ENCODE data around the gene TMED5.
"Not testable (repeated sequence)": the region's sequence is repeated elsewhere in the genome, so short reads cannot be mapped to it uniquely, and the experiment has no call there.

Gene TMED5

GRCh38 chr1:93200086-93200620 is 19.9 kb upstream of the TMED5 start:
- Histone ChIP-seq H3K27ac (ENCODE audit: insufficient read depth, low read length, poor library complexity, severe bottlenecking) (no peak overlapping the region), H3K9me3 (ENCODE audit: control insufficient read depth, low read length) (no peaks in the 10 kb centered on the region), H3K4me1 (ENCODE audit: control insufficient read depth, insufficient read depth, low read length, poor library complexity, severe bottlenecking) (no peaks in the 10 kb centered on the region), H3K4me3 (ENCODE audit: insufficient read depth, low read depth, low read length, poor library complexity, severe bottlenecking) (no peak overlapping the region), H3K27me3 (replicated peaks; ENCODE audit: control insufficient read depth, insufficient read depth, low read length, poor library complexity, severe bottlenecking) (no peaks in the 10 kb centered on the region), H3K36me3 (ENCODE audit: control insufficient read depth, insufficient read depth, low read length) (peaks cover 3% of the 10 kb centered on the region)
- no peak for DNase-seq

DNA sequence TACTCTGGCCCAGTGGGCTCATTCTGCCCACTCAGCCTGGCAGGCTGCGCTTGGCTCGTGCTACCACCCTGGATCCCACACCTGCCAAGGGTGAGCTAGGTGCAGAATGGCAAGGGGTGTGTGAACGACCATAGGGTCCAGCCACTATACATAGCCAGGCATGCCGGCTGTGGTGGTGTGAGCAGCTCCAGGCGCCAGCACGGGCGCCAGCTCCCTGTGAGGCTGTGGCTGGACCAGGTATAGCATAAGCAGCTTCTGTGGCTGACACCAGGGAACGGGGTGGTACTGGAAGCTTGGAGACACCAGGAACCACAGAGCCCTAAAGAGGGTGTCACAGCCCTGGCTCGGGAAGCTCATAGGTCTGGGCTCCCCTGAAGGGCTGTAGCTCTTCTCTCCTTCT is 18.9 kb upstream of the TMED5 start:
- no peaks in the 10 kb centered on the region for H3K4me1 ChIP-seq (ENCODE audit: control insufficient read depth, insufficient read depth, low read length, poor library complexity, severe bottlenecking)
- no peak overlapping the region for H3K4me3 ChIP-seq (ENCODE audit: insufficient read depth, low read depth, low read length, poor library complexity, severe bottlenecking)
- peaks cover 3% of the 10 kb centered on the region for H3K36me3 ChIP-seq (ENCODE audit: control insufficient read depth, insufficient read depth, low read length)
- no peaks in the 10 kb centered on the region for H3K9me3 ChIP-seq (ENCODE audit: control insufficient read depth, low read length)
- DNase-seq = no peak
- no peak overlapping the region for H3K27ac ChIP-seq (ENCODE audit: insufficient read depth, low read length, poor library complexity, severe bottlenecking)
- H3K27me3 ChIP-seq (replicated peaks; ENCODE audit: control insufficient read depth, insufficient read depth, low read length, poor library complexity, severe bottlenecking) = no peaks in the 10 kb centered on the region

DNA sequence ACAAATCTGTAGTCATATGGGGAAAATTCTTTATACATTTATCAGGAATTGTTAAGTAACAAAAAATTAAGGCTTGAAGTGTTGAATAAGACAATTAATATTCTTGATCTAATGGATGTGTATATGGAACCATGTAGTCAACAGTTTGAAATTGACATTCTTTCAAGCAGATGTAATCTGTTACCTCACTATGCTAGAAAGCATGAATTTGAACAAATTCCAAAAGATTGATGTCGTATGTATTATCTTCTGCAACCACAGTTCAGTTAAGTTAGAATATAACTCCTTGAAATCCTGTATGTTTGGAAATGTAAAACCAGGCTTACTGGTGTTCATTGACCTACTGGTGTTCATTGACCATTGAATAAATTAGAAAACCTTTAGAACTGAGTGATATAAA is 16.4 kb upstream of the TMED5 start:
- no peak for DNase-seq
- Histone ChIP-seq H3K36me3 (ENCODE audit: control insufficient read depth, insufficient read depth, low read length) (no peaks in the 10 kb centered on the region), H3K4me3 (ENCODE audit: insufficient read depth, low read depth, low read length, poor library complexity, severe bottlenecking) (no peak overlapping the region)

DNA sequence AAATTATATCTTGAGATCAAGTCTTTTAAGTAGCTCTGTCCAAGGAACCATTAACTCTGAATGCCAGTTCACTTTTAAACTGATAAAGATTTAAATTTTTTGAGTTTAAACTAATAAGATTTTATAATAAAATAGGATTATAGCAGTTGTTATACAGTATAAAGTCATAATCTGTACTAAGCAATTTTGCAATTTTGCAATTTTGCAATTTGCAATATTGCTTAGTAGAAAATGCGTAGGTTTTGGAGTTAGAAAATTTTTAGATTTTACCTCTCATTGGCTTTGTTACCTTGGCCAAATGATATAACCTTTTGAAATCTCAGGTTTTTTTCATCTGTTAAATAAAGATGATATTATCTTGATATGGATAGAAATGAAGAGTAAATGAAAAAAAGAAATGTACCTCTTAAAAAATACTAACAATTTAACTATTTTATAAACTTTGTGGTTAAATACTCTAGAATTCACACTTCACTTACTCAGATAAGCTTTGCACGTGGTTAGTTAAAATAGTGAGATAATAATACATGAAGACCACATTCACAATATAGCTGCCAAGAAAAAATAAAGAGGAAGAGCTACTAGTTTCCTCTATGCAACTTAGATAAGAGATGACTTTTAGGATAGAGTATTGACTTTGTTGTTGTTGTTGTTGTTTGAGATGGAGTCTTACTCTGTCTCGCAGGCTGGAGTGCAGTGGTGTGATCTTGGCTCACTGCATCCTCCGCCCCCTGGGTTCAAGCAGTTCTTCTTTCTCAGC is 14.2 kb upstream of the TMED5 start:
- Histone ChIP-seq H3K27ac (ENCODE audit: insufficient read depth, low read length, poor library complexity, severe bottlenecking) (no peak overlapping the region), H3K4me3 (ENCODE audit: insufficient read depth, low read depth, low read length, poor library complexity, severe bottlenecking) (no peak overlapping the region), H3K36me3 (ENCODE audit: control insufficient read depth, insufficient read depth, low read length) (no peaks in the 10 kb centered on the region), H3K9me3 (ENCODE audit: control insufficient read depth, low read length) (no peaks in the 10 kb centered on the region), H3K4me1 (ENCODE audit: control insufficient read depth, insufficient read depth, low read length, poor library complexity, severe bottlenecking) (no peaks in the 10 kb centered on the region), H3K27me3 (replicated peaks; ENCODE audit: control insufficient read depth, insufficient read depth, low read length, poor library complexity, severe bottlenecking) (no peaks in the 10 kb centered on the region)
- no peak for DNase-seq

More for the DNA sequence above, 16.4 kb upstream of the TMED5 start:
- Histone ChIP-seq H3K27me3 (replicated peaks; ENCODE audit: control insufficient read depth, insufficient read depth, low read length, poor library complexity, severe bottlenecking) (no peaks in the 10 kb centered on the region), H3K9me3 (ENCODE audit: control insufficient read depth, low read length) (no peaks in the 10 kb centered on the region), H3K27ac (ENCODE audit: insufficient read depth, low read length, poor library complexity, severe bottlenecking) (no peak overlapping the region), H3K4me1 (ENCODE audit: control insufficient read depth, insufficient read depth, low read length, poor library complexity, severe bottlenecking) (no peaks in the 10 kb centered on the region)

DNA sequence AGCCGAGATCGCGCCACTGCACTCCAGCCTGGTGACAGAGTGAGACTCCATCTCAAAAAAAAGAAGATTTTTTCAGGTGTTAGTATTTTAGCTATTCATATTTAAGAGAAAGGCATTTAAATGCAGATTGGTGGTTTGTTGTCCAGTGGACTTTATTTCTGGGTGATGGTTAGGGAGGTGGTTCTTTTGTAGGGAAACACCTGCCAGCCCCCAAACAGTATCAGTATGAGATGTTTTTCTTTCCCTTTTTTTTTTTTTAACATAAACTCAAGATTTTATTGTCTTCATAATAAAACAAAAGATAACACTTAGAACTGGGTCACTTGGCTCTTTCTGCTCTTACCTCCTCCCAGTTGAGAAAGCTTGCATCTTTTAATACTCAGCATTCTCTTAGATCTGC is 10.2 kb upstream of the TMED5 start:
- Histone ChIP-seq H3K27ac (ENCODE audit: insufficient read depth, low read length, poor library complexity, severe bottlenecking) (no peak overlapping the region), H3K4me1 (ENCODE audit: control insufficient read depth, insufficient read depth, low read length, poor library complexity, severe bottlenecking) (no peaks in the 10 kb centered on the region), H3K4me3 (ENCODE audit: insufficient read depth, low read depth, low read length, poor library complexity, severe bottlenecking) (no peak overlapping the region), H3K27me3 (replicated peaks; ENCODE audit: control insufficient read depth, insufficient read depth, low read length, poor library complexity, severe bottlenecking) (no peaks in the 10 kb centered on the region), H3K36me3 (ENCODE audit: control insufficient read depth, insufficient read depth, low read length) (no peaks in the 10 kb centered on the region), H3K9me3 (ENCODE audit: control insufficient read depth, low read length) (no peaks in the 10 kb centered on the region)
- no peak for DNase-seq

DNA sequence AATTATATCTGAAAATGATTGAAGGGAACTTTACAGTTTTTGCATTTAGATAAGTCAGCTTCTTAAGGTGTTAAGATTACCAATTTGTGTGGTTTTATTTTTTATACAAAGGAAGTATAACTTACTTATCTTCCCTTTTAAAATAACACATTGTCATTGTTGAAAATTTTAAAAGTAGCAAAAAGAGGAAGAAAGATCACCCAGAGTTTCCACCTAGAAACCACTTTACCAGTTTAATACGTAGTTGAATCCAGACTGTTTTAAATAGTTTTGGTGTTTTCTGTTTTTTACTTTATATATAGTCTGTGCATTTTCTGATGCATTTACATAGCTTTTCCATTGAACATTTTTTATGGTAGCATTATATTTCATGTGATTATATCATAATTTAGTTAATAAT is 6.5 kb upstream of the TMED5 start:
- DNase-seq = no peak
- H3K27ac ChIP-seq (ENCODE audit: insufficient read depth, low read length, poor library complexity, severe bottlenecking) = no peak overlapping the region
- no peaks in the 10 kb centered on the region for H3K27me3 ChIP-seq (replicated peaks; ENCODE audit: control insufficient read depth, insufficient read depth, low read length, poor library complexity, severe bottlenecking)
- H3K4me3 ChIP-seq (ENCODE audit: insufficient read depth, low read depth, low read length, poor library complexity, severe bottlenecking) = no peak overlapping the region
- H3K4me1 ChIP-seq (ENCODE audit: control insufficient read depth, insufficient read depth, low read length, poor library complexity, severe bottlenecking) = no peaks in the 10 kb centered on the region
- H3K36me3 ChIP-seq (ENCODE audit: control insufficient read depth, insufficient read depth, low read length) = no peaks in the 10 kb centered on the region
- no peaks in the 10 kb centered on the region for H3K9me3 ChIP-seq (ENCODE audit: control insufficient read depth, low read length)

GRCh38 chr1:93180723-93181613 is 755 bp upstream of the TMED5 start, which contains the start of gene CCDC18:
Gene CCDC18 (plus strand): TSS chr1:93180724. CDS start chr1:93183362, 2,638 bp downstream.
- Histone ChIP-seq H3K27me3 (replicated peaks; ENCODE audit: control insufficient read depth, insufficient read depth, low read length, poor library complexity, severe bottlenecking) (no peaks in the 10 kb centered on the region), H3K36me3 (ENCODE audit: control insufficient read depth, insufficient read depth, low read length) (no peaks in the 10 kb centered on the region), H3K9me3 (ENCODE audit: control insufficient read depth, low read length) (no peaks in the 10 kb centered on the region), H3K4me3 (ENCODE audit: insufficient read depth, low read depth, low read length, poor library complexity, severe bottlenecking) (peak within 1 kb of the TSS; percentile 75), H3K27ac (ENCODE audit: insufficient read depth, low read length, poor library complexity, severe bottlenecking) (peak within 1 kb of the TSS; percentile 91), H3K4me1 (ENCODE audit: control insufficient read depth, insufficient read depth, low read length, poor library complexity, severe bottlenecking) (peaks cover 23% of the 10 kb centered on the region)
- DNase-seq = peak in 2 of 3 donors; percentile 36 to 61

DNA sequence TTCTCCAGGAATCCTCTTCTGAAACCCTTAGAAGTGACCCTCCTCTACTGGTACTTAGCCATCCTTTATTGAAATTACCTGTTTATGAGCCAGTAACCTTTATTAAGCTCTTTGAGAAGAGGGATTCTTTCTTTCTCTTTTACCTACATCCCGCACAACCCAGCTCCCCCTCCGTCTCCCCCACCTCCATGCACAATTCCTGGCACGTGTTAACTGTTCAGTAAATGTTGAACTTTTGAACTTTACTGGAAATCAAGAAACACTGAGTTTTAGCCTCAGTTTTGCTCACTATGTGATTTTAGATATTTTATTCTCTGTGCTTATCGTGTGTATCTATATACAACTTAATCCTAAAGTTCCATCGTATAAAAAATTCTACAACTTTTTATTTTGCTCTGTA is 1.8 kb downstream of the TMED5 start:
- H3K27ac ChIP-seq (ENCODE audit: insufficient read depth, low read length, poor library complexity, severe bottlenecking) = no peak overlapping the region
- H3K9me3 ChIP-seq (ENCODE audit: control insufficient read depth, low read length) = no peaks in the 10 kb centered on the region
- no peaks in the 10 kb centered on the region for H3K27me3 ChIP-seq (replicated peaks; ENCODE audit: control insufficient read depth, insufficient read depth, low read length, poor library complexity, severe bottlenecking)
- peaks cover 26% of the 10 kb centered on the region for H3K4me1 ChIP-seq (ENCODE audit: control insufficient read depth, insufficient read depth, low read length, poor library complexity, severe bottlenecking)
- H3K36me3 ChIP-seq (ENCODE audit: control insufficient read depth, insufficient read depth, low read length) = peaks cover 5% of the 10 kb centered on the region
- H3K4me3 ChIP-seq (ENCODE audit: insufficient read depth, low read depth, low read length, poor library complexity, severe bottlenecking) = peak overlapping the region; percentile 75
- no peak for DNase-seq

- peaks cover 26% of the 10 kb centered on the region for H3K4me1 ChIP-seq (ENCODE audit: control insufficient read depth, insufficient read depth, low read length, poor library complexity, severe bottlenecking)
- no peaks in the 10 kb centered on the region for H3K9me3 ChIP-seq (ENCODE audit: control insufficient read depth, low read length)
- H3K27me3 ChIP-seq (replicated peaks; ENCODE audit: control insufficient read depth, insufficient read depth, low read length, poor library complexity, severe bottlenecking) = no peaks in the 10 kb centered on the region
- DNase-seq = no peak
- H3K4me3 ChIP-seq (ENCODE audit: insufficient read depth, low read depth, low read length, poor library complexity, severe bottlenecking) = peak overlapping the region; percentile 75
- H3K36me3 ChIP-seq (ENCODE audit: control insufficient read depth, insufficient read depth, low read length) = peaks cover 5% of the 10 kb centered on the region
- H3K27ac ChIP-seq (ENCODE audit: insufficient read depth, low read length, poor library complexity, severe bottlenecking) = no peak overlapping the region
These were observed 2.2 kb downstream of the TMED5 start for GRCh38 chr1:93177991-93178390.

DNA sequence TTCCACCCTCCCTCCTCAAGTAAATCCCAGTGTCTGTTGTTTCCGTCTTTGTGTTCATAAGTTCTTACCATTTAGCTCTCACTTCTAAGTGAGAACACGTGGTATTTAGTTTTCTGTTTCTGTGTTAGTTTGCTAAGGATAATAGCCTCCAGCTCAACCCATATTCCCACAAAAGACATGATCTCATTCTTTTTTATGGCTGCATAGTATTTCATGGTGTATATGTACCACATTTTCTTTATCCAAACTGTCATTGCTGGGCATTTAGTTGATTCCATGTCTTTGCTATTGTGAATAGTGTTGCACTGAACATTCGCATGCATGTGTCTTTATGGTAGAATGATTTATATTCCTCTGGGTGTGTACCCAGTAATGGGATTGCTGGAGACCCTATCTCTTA is 5.6 kb downstream of the TMED5 start:
- H3K36me3 ChIP-seq (ENCODE audit: control insufficient read depth, insufficient read depth, low read length); H3K4me3 ChIP-seq (ENCODE audit: insufficient read depth, low read depth, low read length, poor library complexity, severe bottlenecking); H3K9me3 ChIP-seq (ENCODE audit: control insufficient read depth, low read length); DNase-seq; H3K27me3 ChIP-seq (replicated peaks; ENCODE audit: control insufficient read depth, insufficient read depth, low read length, poor library complexity, severe bottlenecking); H3K27ac ChIP-seq (ENCODE audit: insufficient read depth, low read length, poor library complexity, severe bottlenecking): not testable (repeated sequence)
- H3K4me1 ChIP-seq (ENCODE audit: control insufficient read depth, insufficient read depth, low read length, poor library complexity, severe bottlenecking) = peaks cover 29% of the 10 kb centered on the region

Measured in effector memory CD4-positive, alpha-beta T cell (primary cell).